OCI-LY7 (cell line): ENCODE results near the gene MMRN1. TPM values are rescaled to one million over a fixed set of nuclear protein-coding genes. Genes with fewer than 3 reads are reported as not detected.

ENCODE experiments used
- BruUV-seq: library from RNA; stranded (reverse); fragments of 400-500 nt; replicated peaks from 2 replicates; lab custom pipeline; 2021; lab: Mats Ljungman, UMichigan
- CTCF ChIA-PET: fragments of 300-600 bp; sonication (Branson Sonifier 250); formaldehyde crosslinking; loops from one replicate; lab custom pipeline; 2022; ENCODE audit warnings: antibody characterized with exemption; ENCODE audit not compliant: unreplicated experiment; lab: Charles Lee
- POLR2A ChIA-PET: fragments of 300-600 bp; sonication (Branson Sonifier 250); formaldehyde crosslinking; loops from one replicate; lab custom pipeline; 2022; ENCODE audit warnings: antibody characterized with exemption; lab: Charles Lee
- DNase-seq: peaks from one replicate; pipeline ENCODE4 v3.0.0-alpha.2; 2015; ENCODE audit warnings: low spot score
- H2AFZ ChIP-seq: fragments of 200-600 bp; sonication (generic), shearing (Covaris generic); 2 replicates; pipeline ENCODE4 v1.6.1; 2014; ENCODE audit warnings: mild to moderate bottlenecking, antibody characterized with exemption, low read length, moderate library complexity
- H3K27ac ChIP-seq: fragments of 200-600 bp; sonication (generic); 2 replicates; pipeline ENCODE4 v1.5.1; 2014; ENCODE audit warnings: mixed run types, low read depth, mild to moderate bottlenecking, moderate library complexity, low read length, inconsistent platforms; ENCODE audit not compliant: poor library complexity, severe bottlenecking
- H3K36me3 ChIP-seq: fragments of 200-600 bp; sonication (generic); 2 replicates; pipeline ENCODE4 v1.6.1; 2014; ENCODE audit warnings: mild to moderate bottlenecking, antibody characterized with exemption, low read length, moderate library complexity, mixed read lengths; ENCODE audit not compliant: insufficient read depth
- H3K4me1 ChIP-seq: fragments of 200-600 bp; sonication (generic); 2 replicates; pipeline ENCODE4 v1.5.1; 2014; ENCODE audit warnings: mild to moderate bottlenecking, low read length; ENCODE audit not compliant: insufficient read depth, poor library complexity, severe bottlenecking
- H3K4me2 ChIP-seq: fragments of 200-600 bp; sonication (generic); 2 replicates; pipeline ENCODE4 v1.6.1; 2014; ENCODE audit warnings: mild to moderate bottlenecking, low read length
- H3K4me3 ChIP-seq: fragments of 200-600 bp; sonication (generic); 2 replicates; pipeline ENCODE4 v1.5.1; 2014; ENCODE audit warnings: mild to moderate bottlenecking, low read depth, low read length; ENCODE audit not compliant: poor library complexity, severe bottlenecking
- H3K79me2 ChIP-seq: fragments of 200-600 bp; sonication (generic); 2 replicates; pipeline ENCODE4 v1.6.1; 2016; ENCODE audit warnings: low read depth, mild to moderate bottlenecking, low read length, moderate library complexity, mixed read lengths; ENCODE audit not compliant: insufficient read depth
- H3K9me2 ChIP-seq: fragments of 200-600 bp; sonication (generic); 2 replicates; pipeline ENCODE4 v1.6.1; 2016; ENCODE audit warnings: mild to moderate bottlenecking, low read length, mixed read lengths; ENCODE audit not compliant: insufficient read depth
- H3K9me3 ChIP-seq: fragments of 200-600 bp; sonication (generic); 2 replicates; pipeline ENCODE4 v1.6.1; 2014; ENCODE audit warnings: mild to moderate bottlenecking, mixed run types, low read length, mixed read lengths
- H4K20me1 ChIP-seq: fragments of 200-600 bp; sonication (generic); 2 replicates; pipeline ENCODE4 v1.6.1; 2014; ENCODE audit warnings: mild to moderate bottlenecking, antibody characterized with exemption, low read length, moderate library complexity, mixed read lengths; ENCODE audit not compliant: insufficient read depth
- EZH2phosphoT487 ChIP-seq: fragments of 200-600 bp; sonication (generic); IDR thresholded peaks from 2 replicates; pipeline ENCODE4 v1.6.1; 2018; ENCODE audit warnings: low read depth, borderline replicate concordance, mild to moderate bottlenecking, mixed run types, antibody characterized with exemption, low read length, moderate library complexity, mixed read lengths
- intact Hi-C: fragments of 100-400 bp; cut with micrococcal nuclease; formaldehyde crosslinking; loops from one replicate; pipeline ENCODE4 v1.10.0; 2022; ENCODE audit not compliant: unreplicated experiment
- total RNA-seq, 2 experiments: library from RNA; depleted of rRNA in 1 of 2; stranded (reverse); fragments of >200 nt in 1 of 2; shearing (Covaris generic) in 1 of 2; gene quantifications; 2 replicates each; pipeline ENCODE4 v1.2.3, GENCODE V29; 2014 to 2022
- TF ChIP-seq, protein P1 (sequence below): fragments of 200-600 bp; sonication (generic); conservative IDR thresholded peaks from 2 replicates; pipeline ENCODE4 v1.5.1; 2014; ENCODE audit warnings: mild to moderate bottlenecking, antibody characterized with exemption, low read length, moderate library complexity, mixed read lengths

The MMRN1 gene
- total RNA-seq, 2 experiments from 2014 or later: 0.13 TPM; not detected in 1

DNA sequence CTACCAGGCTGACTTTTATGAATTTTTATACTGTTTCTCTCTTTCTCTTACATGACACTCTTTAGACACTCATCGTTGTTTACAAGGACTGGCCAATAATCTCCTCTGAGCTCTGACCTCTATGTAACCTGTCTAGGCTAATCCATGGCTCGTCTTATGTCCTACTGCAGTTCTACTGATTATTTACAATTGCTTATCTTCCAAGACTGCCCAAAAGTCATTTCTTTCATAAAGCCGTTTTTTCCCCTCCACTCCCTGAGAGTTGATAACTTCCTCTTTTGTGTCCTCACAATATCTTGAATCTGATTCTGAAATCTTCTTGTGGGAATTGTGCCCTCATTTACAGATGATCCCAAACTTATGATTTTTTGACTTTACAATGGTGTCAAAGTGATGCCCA, 39.4 kb upstream of the MMRN1 start:
- Histone ChIP-seq H3K9me3 (no peaks in the 10 kb centered on the region), H4K20me1 (no peaks in the 10 kb centered on the region), H3K36me3 (no peaks in the 10 kb centered on the region), H3K9me2 (no peaks in the 10 kb centered on the region), H3K4me3 (no peak overlapping the region), H2AFZ (no peak overlapping the region), H3K4me1 (no peaks in the 10 kb centered on the region), H3K27ac (no peak overlapping the region), H3K4me2 (no peak overlapping the region), H3K79me2 (no peaks in the 10 kb centered on the region)
- CTCF ChIA-PET: no interaction called here
- DNase-seq: no peak
- no TSS peak for BruUV-seq
- intact Hi-C loops: no loop called here
- no peak for TF ChIP-seq EZH2phosphoT487
- TF ChIP-seq, protein P1, sequence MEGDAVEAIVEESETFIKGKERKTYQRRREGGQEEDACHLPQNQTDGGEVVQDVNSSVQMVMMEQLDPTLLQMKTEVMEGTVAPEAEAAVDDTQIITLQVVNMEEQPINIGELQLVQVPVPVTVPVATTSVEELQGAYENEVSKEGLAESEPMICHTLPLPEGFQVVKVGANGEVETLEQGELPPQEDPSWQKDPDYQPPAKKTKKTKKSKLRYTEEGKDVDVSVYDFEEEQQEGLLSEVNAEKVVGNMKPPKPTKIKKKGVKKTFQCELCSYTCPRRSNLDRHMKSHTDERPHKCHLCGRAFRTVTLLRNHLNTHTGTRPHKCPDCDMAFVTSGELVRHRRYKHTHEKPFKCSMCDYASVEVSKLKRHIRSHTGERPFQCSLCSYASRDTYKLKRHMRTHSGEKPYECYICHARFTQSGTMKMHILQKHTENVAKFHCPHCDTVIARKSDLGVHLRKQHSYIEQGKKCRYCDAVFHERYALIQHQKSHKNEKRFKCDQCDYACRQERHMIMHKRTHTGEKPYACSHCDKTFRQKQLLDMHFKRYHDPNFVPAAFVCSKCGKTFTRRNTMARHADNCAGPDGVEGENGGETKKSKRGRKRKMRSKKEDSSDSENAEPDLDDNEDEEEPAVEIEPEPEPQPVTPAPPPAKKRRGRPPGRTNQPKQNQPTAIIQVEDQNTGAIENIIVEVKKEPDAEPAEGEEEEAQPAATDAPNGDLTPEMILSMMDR: no peak
- POLR2A ChIA-PET: interaction anchor here (0.7 kb wide), 1 partner anchor 266 kb away, joined by 3 read pairs; no protein-coding TSS in a partner anchor

DNA sequence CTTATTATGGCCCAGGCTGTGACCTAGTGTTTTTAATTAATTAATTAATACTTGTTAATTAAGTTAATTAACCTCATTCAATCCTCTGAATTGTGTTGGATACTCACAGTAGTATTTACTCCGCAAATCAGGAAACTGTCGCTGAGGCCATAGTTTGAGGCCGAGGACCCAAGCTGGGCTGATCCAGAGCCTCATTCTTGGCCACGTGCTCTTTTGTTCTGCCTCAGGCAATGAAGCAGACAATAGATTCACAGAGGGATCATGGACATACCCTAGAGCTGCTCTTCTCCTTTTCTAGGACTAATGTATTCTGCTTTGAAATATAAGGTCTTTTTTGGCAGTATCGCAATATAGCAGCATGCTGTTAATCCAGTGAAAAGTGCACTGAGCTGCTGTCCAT, 33.7 kb upstream of the MMRN1 start:
- no peak overlapping the region for H3K27ac ChIP-seq
- H3K9me2 ChIP-seq: no peaks in the 10 kb centered on the region
- TF ChIP-seq EZH2phosphoT487: no peak
- TF ChIP-seq, protein P1: no peak
- no peak overlapping the region for H2AFZ ChIP-seq
- ChIA-PET POLR2A (no interaction called here), CTCF (no interaction called here)
- intact Hi-C loops: no loop called here
- no TSS peak for BruUV-seq
- no peak overlapping the region for H3K4me2 ChIP-seq
- H4K20me1 ChIP-seq: no peaks in the 10 kb centered on the region
- no peaks in the 10 kb centered on the region for H3K36me3 ChIP-seq
- H3K4me3 ChIP-seq: no peak overlapping the region
- H3K4me1 ChIP-seq: no peaks in the 10 kb centered on the region
- H3K79me2 ChIP-seq: no peaks in the 10 kb centered on the region
- no peaks in the 10 kb centered on the region for H3K9me3 ChIP-seq
- no peak for DNase-seq

DNA sequence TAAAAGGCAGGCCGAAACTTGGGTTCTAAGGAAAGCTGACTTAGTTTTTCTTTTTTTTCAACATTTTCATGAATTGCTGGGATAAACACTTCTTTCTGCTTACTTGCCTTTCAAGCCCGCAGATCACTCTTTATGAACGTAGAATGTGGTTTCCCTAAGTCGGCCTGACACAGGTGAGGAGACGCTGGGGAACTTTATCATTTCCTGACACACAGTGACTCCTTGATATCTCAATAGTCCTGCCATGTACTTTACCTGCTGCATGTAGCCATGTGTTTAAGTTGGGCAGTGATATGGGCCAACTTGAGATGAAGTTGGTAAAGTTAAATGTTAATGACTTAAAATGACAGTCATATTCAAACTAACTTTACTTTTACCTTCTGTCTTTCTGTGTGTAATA, 31.1 kb upstream of the MMRN1 start:
- no peaks in the 10 kb centered on the region for H4K20me1 ChIP-seq
- intact Hi-C loops: no loop called here
- no peaks in the 10 kb centered on the region for H3K36me3 ChIP-seq
- no peaks in the 10 kb centered on the region for H3K79me2 ChIP-seq
- H3K27ac ChIP-seq: no peak overlapping the region
- no TSS peak for BruUV-seq
- no peak overlapping the region for H3K4me2 ChIP-seq
- DNase-seq: no peak
- no peaks in the 10 kb centered on the region for H3K4me1 ChIP-seq
- ChIA-PET POLR2A (interaction anchor here (1.1 kb wide), 1 partner anchor 19 kb away, joined by 4 read pairs; no protein-coding TSS in a partner anchor), CTCF (no interaction called here)
- H2AFZ ChIP-seq: no peak overlapping the region
- no peaks in the 10 kb centered on the region for H3K9me3 ChIP-seq
- H3K9me2 ChIP-seq: no peaks in the 10 kb centered on the region
- TF ChIP-seq EZH2phosphoT487: no peak
- TF ChIP-seq, protein P1: no peak
- H3K4me3 ChIP-seq: no peak overlapping the region
